Stimulated activated CD4-positive, alpha-beta T cell treated with anti-CD3 and anti-CD28 coated beads, Interleukin-4, amount 100 ng/mL, for 24 hours (primary cell): ENCODE results near the gene GPR146.

Experiments used
- DNase-seq: peaks from one replicate; pipeline ENCODE4 v3.0.0-alpha.2; 2020

Gene GPR146

GRCh38 chr7:1012004-1012715 is 32.2 kb upstream of the GPR146 start:
- DNase-seq, result no peak

DNA sequence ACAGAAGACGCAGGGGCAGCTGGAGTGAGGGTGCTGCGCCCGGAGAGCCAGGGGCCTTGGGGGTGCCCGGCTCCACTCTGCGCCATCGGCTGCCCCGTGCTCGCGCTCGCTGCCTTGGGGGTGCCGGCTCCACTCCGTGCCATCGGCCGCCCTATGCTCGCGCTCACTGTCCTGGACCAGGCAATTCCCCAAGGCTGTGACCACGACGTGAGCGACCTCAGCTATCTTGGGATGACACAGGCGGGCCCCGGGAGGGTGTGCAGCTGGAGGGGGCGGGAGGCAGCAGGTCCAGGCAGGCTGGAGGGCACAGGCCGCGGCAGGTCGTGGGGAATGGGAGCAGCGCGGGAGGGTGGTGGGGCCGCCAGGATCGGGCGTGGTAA is 31.6 kb upstream of the GPR146 start:
- no peak for DNase-seq

DNA sequence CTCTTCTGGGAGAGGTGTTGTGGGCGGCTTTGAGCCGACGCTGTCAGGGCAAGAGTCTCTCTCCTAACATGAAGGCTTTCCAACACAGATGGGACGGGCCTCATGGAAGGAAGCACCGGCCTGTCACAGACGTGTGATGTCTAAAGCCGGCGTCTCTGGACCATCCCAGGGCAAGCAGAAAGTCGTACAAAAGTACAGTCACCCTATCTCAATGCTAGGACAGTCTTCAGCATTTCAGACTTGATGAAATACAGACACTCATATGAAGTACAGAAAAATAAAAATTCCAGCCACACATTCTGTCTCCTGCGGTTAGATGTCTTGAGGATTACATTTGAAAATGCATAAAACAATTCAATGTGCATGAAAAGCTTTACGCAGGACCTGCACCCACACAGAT is 30.8 kb upstream of the GPR146 start:
- no peak for DNase-seq

DNA sequence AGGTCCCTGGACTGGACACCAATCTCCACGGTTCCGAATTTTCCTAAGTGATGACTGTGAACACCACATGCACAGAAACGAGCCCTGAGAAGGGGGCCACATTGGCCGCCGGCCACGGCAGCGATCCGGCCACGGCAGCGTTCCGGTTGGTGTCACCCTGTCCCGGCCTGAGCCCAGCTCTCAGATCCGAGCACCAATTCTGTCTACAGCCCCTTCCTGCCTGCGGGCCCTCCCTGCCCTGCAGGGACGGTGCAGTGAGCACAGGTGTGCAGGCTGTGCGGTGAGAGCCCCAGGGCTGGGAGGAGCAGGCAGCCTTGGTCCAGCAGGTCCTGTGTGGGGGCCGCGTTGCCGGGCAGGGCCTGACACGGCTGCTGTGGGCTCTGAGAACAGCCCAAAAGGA is 29.7 kb upstream of the GPR146 start:
- no peak for DNase-seq

DNA sequence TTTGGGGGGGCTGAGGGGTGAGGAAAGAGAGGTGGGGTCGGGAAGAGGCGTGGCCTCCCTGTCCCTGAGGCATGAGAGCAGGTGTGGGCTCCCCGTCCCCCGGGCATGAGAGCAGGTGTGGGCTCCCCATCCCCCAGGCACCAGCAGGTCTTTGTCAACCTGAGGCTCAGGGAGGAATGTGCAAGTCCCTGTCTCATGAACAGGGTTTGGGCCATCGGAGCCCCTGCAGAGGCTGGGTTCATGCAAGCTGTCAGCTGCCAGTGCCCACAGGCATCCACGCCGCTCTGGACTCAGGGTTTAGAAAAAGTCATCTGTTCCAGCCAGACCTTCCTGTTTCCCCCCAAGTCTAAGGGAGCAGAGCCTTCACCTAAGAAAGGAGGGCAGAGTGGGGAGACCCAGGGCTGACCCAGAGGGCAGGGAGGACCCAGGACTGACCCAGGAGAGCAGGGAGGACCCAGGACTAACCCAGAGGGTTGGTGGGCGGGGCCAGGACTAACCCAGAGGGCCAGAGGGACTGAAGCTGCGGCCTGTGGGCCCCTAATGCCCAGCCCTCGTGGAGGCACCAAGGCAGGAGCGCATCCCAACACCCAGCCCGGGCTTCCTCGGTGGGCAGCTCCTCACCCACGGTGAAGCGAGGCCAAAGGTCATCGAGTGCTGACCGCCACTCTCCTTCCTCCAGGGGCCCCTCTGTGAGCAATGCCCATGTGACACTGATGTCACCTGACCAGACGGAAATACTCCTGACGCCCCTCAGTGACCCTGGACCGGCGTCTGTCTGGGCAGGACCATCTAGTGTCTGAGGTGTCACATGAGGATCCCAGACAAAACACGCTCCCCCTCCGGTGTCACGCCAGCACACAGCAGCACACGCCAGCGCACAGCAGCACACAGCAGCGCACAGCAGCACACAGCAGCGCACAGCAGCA is 28.9 kb upstream of the GPR146 start:
- DNase-seq, result no peak

DNA sequence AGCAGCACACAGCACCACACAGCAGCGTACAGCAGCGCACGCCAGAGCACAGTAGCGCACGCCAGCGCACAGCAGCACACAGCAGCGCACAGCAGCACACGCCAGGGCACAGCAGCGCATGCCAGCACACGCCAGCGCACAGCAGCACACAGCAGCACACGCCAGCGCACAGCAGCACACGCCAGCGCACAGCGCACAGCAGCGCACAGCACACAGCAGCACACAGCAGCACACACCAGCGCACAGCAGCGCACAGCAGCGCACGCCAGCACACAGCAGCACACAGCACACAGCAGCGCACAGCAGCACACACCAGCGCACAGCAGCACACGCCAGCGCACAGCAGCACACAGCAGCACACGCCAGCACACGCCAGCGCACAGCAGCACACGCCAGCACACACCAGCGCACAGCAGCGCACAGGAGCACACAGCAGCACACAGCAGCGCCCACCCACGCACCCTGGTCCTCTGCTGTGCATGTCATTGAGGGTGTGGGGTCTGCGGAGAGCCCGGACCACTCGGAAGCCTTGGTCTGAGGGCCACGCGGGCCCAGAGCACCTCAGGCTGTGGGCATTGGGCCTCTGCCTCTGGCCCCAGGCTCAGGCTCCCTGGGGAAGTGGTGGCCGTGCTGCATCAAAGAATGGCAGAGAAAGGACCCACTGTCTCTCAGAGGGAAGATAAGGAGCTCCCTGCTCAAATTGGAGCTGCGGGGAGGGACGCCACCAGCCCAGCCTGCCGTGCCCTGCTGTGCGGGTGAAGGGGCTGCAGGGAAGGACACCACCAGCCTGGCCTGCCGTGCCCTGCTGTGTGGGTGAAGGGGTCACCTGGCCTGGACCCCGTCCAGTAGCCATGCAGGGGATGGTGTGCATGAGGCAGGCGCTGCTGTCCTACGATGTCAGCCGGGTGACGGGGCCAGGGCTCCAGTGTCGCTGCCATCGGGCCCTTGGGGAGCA is 27.5 kb upstream of the GPR146 start:
- no peak for DNase-seq

- DNase-seq, result no peak
Measured at GRCh38 chr7:1017586-1018333, 26.6 kb upstream of the GPR146 start.

DNA sequence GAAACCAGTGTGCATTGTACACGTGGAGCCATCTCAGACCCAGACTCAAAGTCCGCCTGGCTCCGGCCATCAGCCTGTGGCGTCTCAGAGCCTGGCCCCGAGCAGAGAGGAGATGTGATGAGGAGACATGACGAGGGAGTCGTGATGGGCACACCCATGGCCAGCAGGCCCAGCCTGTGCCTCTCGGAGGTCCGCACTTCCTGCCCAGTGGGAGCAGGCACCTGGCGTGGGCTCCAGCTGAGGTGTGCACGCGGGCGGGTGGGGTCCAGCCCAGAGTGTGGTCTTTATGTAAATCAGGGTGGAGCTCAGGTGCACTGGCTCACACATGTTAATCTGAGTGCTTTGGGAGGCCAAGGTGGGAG is 26.0 kb upstream of the GPR146 start:
- no peak for DNase-seq

DNA sequence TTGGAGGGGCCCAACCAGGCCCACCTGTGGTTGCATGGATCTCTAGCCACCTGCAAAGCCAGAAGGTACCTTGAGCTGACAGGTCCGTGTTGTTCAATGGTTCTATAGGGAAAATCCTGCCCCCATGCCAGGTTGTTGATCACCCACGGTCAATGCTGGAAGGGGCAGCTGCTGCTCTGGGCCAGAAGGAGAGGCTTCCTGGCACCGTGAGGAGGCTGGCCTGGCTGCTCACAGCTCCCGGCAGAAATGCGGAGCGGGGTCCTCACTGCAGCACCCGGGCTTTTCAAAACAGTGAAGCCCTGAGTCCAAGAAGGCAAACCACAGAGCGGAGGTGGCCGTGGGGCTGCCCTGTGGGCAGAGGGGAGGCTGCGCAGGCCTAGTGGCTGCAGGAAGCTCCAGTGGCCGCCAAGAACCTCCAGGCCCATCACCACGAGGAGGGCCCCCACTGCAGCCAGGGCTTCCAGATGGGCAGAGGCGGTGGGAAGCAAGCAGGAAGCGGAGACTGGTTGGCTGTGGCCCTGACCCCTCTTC is 25.0 kb upstream of the GPR146 start:
- DNase-seq, result no peak

GRCh38 chr7:1019789-1020610 is 24.3 kb upstream of the GPR146 start:
- no peak for DNase-seq

- no peak for DNase-seq
Measured at GRCh38 chr7:1020849-1021251, 23.5 kb upstream of the GPR146 start.

DNA sequence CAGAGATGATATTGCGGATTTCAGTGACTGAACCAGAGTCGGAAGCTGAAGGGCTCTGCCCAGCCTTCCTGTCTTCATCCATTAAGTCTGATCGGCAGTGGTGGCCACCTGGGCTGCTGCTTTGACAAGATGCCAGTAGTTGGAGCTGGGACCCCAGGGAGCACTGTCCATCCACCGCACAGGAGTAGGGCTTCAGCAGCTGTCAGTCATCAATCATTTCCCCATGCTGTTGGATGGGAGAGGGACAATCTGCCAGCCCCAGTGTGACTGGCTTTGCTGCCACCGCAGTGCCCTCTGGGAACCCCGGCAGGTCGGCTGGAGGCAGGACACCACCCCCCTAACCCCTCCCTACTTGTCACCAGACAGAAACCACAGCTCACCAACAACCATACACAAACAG is 23.0 kb upstream of the GPR146 start:
- no peak for DNase-seq

DNA sequence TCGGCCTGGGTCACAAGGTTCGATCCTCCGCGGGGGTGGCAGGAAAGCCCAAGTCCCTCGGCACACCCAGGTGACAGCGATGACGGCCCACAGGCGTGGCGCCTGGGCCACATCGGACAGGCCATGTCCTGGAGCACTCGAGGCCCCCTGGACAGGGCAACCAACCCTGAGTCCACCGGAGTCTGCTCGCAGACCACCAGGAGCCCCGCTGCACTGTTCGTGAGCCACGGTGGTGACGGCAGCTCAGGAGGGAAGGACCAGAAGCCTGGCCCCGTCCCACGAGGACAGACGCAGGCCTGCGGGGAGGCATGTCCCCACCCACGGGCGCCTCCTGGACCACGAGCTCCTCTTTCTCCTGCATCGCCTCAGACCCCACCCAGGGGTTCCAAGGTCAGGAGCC is 22.4 kb upstream of the GPR146 start:
- no peak for DNase-seq

GRCh38 chr7:1022356-1022755 is 22.0 kb upstream of the GPR146 start:
- DNase-seq, result no peak

DNA sequence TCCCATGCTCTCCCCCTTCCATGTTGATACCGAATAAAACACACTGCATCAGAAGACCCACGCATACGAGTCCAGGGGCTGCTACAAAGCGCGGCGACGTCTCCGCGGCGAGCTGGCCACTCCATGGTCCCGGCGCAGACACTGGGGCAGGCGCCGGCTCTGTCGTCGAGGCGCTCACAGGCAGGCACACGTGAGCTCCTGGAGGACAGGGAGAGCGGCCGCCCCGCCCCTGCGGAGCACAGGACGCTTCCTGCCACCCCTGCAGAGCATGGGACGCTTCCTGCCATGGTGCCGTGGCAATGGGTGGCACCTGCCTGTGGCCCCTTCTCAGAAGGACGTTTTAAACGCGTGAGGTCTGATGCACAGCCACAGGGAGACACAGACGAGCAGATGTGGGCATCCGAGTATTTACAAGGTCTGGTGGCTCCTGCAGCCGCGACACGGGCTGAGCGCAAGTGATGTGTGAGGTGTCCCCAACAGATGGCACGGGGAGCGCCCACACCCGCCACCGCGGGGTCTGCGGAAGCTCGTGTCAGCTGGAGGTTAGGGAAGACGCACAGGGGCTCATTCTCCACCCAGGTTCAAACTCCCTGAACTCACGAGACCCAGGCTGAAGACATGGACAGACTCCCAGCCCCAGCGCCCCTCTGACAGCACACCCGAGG is 21.4 kb upstream of the GPR146 start:
- no peak for DNase-seq

DNA sequence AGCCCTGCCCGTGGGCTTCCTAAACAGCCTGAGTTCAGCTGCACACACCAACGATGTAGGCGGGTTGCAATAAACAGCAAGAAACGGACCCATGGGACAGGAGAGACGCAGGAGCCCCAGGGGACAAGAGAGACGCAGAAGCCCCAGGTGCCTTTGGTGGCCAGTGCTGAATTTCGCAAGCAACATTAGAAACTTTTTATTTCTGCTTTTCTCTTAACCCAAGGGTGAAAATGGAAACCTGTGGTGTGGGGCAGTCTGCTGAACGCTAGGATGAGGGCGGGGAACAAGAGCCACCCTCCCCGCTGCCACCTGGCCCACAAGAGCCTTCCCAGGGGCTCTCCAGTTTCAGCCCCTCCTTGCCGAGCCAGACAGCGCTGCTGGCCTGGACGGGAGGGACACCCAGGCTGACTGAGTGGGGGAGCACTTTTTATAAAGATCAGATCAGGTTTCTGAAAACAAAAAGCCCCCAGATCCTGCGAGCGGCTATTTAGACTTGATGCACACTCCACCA is 20.0 kb upstream of the GPR146 start:
- DNase-seq, result no peak

- DNase-seq, result no peak
Measured at GRCh38 chr7:1024876-1025742, 19.2 kb upstream of the GPR146 start.

- no peak for DNase-seq
Measured at GRCh38 chr7:1025743-1026581, 18.4 kb upstream of the GPR146 start.
